ENCODE results near the gene FAM171A1. TPM values are rescaled to one million over a fixed set of nuclear protein-coding genes. Genes with fewer than 3 reads are reported as not detected.

The FAM171A1 gene
- total RNA-seq, 1 donor = 16.8 TPM

GRCh38 chr10:15325944-15326284 is 45.2 kb downstream of the FAM171A1 start:
- TF ChIP-seq CTCF (IDR thresholded peaks at IDR 0.05; ENCODE audit: insufficient read depth, low read depth, low read length) = no peak
- H3K4me3 ChIP-seq (ENCODE audit: low read depth, low read length) = no peak overlapping the region
- DNase-seq (ENCODE audit: low read depth) = no peak

- no peak overlapping the region for H3K4me3 ChIP-seq (ENCODE audit: low read depth, low read length)
- DNase-seq (ENCODE audit: low read depth) = peak; percentile 20
- TF ChIP-seq CTCF (IDR thresholded peaks at IDR 0.05; ENCODE audit: insufficient read depth, low read depth, low read length) = no peak
These were observed 45.7 kb downstream of the FAM171A1 start for GRCh38 chr10:15325243-15325943.

- no peak overlapping the region for H3K4me3 ChIP-seq (ENCODE audit: low read depth, low read length)
- no peak for DNase-seq (ENCODE audit: low read depth)
- no peak for TF ChIP-seq CTCF (IDR thresholded peaks at IDR 0.05; ENCODE audit: insufficient read depth, low read depth, low read length)
These were observed 46.5 kb downstream of the FAM171A1 start for GRCh38 chr10:15324611-15325010.

DNA sequence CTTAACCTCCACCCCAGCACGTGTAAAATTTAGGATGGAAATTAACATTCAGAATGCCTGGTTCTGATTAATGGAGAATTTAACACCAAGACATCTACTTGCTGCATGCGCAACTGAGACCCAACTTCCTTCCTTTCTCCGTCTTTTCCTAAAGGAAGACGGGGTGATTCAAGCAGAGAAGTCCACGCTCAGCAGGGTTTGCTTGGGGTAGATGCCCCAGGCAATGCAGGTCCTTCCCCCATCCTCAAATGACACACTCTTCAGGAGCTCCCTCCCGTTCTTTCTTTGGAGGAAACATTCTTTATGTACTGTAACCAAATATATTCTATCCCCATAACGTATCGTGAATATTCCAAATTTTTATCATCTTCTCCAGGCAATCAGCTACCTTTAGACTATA is 47.0 kb downstream of the FAM171A1 start:
- no peak for TF ChIP-seq CTCF (IDR thresholded peaks at IDR 0.05; ENCODE audit: insufficient read depth, low read depth, low read length)
- H3K4me3 ChIP-seq (ENCODE audit: low read depth, low read length) = no peak overlapping the region
- DNase-seq (ENCODE audit: low read depth) = no peak

- no peak overlapping the region for H3K4me3 ChIP-seq (ENCODE audit: low read depth, low read length)
- TF ChIP-seq CTCF (IDR thresholded peaks at IDR 0.05; ENCODE audit: insufficient read depth, low read depth, low read length) = no peak
- no peak for DNase-seq (ENCODE audit: low read depth)
These were observed 48.7 kb downstream of the FAM171A1 start for GRCh38 chr10:15322356-15322755.

- no peak for TF ChIP-seq CTCF (IDR thresholded peaks at IDR 0.05; ENCODE audit: insufficient read depth, low read depth, low read length)
- DNase-seq (ENCODE audit: low read depth) = peak; percentile 86
- H3K4me3 ChIP-seq (ENCODE audit: low read depth, low read length) = no peak overlapping the region
These were observed 49.4 kb downstream of the FAM171A1 start for GRCh38 chr10:15321431-15322341.
